Astrocyte of the hippocampus (primary cell): ENCODE results near the gene HRH3.

Experiments used
- DNase-seq: peaks from one replicate; pipeline ENCODE4 v3.0.0; 2011; ENCODE audit warnings: low read depth, low spot score

The HRH3 gene

GRCh38 chr20:62219992-62220665 lies at the start of gene HRH3:
Gene HRH3, minus strand, starts transcription at chr20:62220278. Its CDS starts 308 bp downstream, at chr20:62219970.
- peak; percentile 73 for DNase-seq

- DNase-seq, result no peak
Observed at GRCh38 chr20:62269871-62270270, 49.8 kb upstream of the HRH3 start.

DNA sequence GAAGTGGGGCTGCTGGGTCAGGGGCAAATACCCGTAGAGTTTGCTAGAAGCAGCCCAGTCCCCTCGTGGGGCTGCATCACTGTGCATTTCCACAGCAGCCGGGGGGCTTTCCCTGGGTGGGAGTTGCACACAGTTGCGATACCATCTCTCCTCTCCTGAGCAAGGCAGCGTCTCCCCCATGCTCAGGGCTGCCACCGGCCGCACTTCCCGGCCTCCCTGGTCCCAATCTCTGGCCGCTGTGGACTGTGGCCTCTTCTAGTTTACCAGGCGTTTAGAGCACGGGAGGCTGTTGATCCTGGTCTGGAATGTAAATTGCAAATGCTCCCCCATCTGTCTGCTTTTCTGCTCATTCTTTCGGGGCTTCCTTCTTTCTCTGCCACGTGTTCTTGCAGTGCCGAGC lies 49.3 kb upstream of the HRH3 start:
- DNase-seq, result no peak

GRCh38 chr20:62268228-62268900 lies 48.3 kb upstream of the HRH3 start:
- no peak for DNase-seq

GRCh38 chr20:62267543-62267942 lies 47.5 kb upstream of the HRH3 start:
- no peak for DNase-seq

- DNase-seq, result no peak
Observed at GRCh38 chr20:62266851-62267250, 46.8 kb upstream of the HRH3 start.

DNA sequence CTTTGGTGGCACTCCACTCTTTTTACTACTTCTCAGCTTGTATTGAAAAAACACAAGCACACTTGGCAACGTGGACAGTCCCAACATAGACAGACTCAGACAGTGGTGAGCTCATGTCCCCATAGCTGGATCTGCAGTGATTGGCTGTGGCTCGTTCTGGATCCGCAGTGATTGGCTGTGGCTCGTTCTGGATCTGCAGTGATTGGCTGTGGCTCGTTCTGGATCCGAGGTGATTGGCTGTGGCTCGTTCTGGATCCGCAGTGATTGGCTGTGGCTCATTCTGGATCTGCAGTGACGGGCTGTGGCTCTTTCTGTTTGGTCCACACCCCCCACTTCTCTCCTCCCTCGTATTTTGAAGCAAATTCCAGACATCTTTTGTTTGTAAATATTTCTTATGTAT lies 46.3 kb upstream of the HRH3 start:
- no peak for DNase-seq

- no peak for DNase-seq
Observed at GRCh38 chr20:62265365-62265764, 45.3 kb upstream of the HRH3 start.

DNA sequence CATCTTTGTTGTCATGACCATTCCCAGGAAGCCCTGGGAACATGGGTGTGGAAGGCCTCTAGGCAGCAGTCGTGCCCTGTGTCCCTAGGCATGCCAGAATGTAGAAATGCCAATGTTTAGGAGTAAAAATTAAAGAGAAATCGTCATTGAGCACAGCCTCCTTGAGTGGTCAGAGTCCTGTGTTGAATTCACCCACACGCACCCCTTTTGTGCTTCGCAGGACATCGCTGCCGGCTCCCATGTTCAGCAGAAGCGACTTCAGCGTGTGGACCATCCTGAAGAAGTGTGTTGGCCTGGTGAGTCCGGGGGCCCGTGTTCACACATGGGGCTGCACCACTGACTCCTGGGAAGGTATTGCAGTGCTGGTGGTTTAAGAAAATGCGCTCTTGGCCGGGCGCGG lies 43.3 kb upstream of the HRH3 start:
- DNase-seq, result no peak

GRCh38 chr20:62262064-62262463 lies 42.0 kb upstream of the HRH3 start:
- DNase-seq, result no peak

DNA sequence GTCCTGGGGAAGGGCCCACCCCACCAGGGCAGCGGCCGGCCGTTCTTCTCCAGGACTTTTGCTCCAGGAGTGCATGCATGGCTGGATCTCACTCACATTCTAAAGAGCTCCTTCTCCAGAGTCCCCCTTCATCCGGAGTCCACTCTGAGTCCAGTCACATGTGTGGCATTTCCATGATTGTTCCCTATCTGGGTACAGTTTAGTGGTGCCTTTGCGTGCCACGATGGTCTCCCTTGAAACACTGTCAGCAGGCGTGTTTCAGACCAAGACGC lies 39.2 kb upstream of the HRH3 start:
- no peak for DNase-seq

- peak; percentile 82 for DNase-seq
Observed at GRCh38 chr20:62258499-62259293, 38.6 kb upstream of the HRH3 start.

DNA sequence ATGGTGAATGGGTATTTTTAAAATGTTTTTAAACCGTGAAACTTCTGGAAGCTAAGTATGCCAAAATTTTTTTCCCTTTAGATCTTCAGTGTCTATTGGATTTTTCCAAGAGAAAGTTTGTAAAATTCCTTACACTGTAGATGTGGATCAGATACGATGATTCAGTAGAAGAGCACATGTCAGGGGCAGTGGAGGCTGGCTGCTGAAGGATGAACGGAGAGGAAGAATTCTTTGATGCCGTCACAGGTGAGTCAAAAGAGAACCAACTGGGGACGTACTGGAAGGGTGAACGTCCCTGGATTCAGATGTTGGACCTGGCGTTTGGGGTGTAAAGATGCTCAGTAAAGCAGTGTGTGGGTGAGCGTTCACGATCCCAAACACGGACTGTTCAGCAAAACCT lies 35.9 kb upstream of the HRH3 start:
- no peak for DNase-seq

DNA sequence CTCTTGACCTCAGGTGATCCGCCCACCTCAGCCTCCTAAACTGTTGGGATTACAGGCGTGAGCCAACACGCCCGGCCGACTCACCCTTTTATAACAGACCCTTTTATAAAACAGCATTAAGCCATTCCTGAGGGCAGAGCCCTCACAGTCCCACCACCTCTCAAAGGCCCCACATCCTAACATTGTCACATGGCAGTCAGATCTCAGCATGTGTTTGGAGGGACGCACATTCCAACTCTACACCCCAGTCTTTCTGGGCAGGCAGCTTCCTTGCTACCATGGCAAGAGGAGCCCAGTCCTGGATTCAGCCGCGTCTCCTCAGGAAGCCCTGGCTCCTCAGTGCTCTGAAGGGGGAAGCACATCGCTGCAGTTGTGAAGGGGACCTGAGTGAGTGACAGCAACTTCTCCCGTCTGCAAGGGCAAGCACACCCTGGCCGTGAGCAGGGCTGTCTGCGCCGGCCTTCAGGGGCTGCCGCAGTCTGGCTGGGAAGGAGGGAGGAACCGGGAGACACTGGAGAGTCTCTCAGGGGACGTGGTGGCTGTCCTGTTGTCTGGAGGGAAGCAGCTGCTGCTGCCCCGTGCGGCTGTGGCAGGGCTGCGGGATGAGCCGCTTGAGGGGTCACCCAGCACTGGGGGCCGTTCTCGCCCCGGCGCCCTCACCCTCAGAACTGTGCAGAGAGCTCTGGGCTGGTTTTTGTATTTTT lies 34.1 kb upstream of the HRH3 start:
- no peak for DNase-seq

- no peak for DNase-seq
Observed at GRCh38 chr20:62253398-62253797, 33.3 kb upstream of the HRH3 start.

- peak; percentile 37 for DNase-seq
Observed at GRCh38 chr20:62252342-62252966, 32.4 kb upstream of the HRH3 start.

DNA sequence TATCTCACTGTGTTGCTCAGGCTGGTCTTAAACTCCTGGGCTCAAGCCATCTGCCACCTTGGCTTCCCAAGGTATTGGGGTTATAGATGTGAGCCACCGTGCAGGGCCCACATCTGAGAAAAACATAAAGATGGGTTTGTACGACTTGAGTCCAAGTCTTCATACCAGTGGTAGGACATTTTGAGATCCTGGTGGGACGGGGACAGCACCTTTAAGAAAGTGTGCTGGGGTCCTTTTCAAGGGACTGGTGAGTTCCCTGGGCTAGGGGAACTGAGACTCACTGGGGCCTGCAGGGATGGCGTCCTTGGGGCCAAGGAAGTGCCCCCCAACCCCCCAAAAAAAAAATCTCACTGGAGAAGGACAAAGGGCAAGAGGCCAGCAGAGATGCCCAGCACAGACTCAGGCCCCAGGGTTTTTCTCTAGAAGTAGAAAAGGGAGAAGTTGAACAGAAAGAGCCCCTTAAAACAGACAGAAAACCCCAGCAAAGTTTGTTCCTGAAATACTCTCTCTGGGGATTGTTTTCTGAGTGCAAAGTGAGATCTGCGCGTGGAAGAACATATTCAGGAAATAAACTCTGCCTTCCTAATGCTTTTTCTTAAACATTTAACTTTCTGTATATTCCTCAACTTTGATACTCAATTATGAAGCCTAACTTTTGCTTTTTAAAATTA lies 28.9 kb upstream of the HRH3 start:
- no peak for DNase-seq

DNA sequence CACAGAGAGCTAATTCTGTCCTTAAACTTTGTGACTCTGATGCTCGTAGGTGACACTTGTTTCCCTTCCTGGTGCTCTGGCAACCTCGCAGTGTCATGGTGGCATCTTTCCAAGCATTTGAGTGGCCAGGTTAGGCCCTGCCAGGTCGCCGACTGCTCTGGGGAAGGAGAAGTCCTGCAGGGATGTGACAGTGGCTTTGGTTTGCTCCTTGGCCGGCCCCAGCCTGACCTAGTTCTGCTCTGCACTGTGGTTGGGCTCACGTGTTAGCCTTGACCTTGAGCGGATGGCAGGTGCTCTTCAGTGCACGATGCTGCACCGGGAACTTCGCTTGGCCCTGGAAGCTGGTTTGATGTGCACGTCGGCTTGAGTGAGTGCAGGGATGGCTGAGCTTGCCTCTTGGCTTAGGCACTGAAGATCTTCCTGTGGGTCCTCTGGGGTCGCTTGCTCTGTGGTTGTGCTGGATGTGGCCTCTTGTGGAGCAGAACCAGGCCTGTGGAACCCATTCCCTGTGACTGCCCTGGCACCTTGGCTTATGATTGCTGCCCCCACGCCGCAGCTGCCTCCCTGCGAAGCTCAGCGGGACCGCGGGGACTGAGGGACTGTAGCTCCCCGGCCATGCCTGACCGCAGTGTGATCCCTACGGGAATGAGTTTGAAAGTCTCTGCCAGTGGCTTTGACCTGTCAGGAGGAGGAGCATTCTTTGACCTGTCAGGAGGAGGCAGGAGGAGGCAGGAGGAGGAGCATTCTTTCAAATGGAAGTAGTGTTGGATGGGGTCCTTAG lies 27.0 kb upstream of the HRH3 start:
- no peak for DNase-seq

GRCh38 chr20:62246431-62246830 lies 26.4 kb upstream of the HRH3 start:
- DNase-seq, result no peak

DNA sequence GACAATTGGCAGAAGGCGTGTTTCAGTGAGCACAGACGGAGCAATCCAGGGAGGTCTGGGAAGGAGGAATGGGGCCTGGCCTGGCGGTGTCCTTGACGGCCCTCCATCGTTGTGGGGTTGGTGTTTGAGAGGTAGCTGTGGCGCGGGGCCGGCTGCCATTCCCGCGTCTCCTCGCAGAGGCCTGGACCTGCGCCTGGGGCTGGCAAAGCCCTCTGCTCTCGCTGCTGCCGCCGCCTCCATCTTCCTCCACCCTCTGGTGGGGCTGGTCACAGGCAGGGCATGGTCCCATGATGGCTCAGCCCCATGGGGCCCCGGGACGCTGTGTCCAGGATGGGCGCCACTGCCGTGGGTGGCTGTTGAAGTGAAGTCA lies 25.8 kb upstream of the HRH3 start:
- no peak for DNase-seq
